GM23338 (cell line): ENCODE results near the gene GATM.

Experiments
- CREB1 ChIP-seq: fragments of 250-450 bp; sonication (Bioruptor Pico); IDR thresholded peaks from 2 replicates; pipeline ENCODE4 v1.5.0; 2020; ENCODE audit warnings: low read depth, mild to moderate bottlenecking, moderate library complexity
- CTCF ChIP-seq, 2 experiments: fragments of 200-600 bp in 1 of 2; sonication (generic) in 1 of 2; conservative IDR thresholded peaks; 2 replicates each; pipeline versions ENCODE4 v1.5.1 to v1.6.1; 2016 to 2017; ENCODE audit warnings: antibody characterized with exemption in 2 of 2, low read depth in 2 of 2, mild to moderate bottlenecking in 2 of 2, moderate library complexity in 1 of 2
- ETS1 ChIP-seq: IDR thresholded peaks from 2 replicates; pipeline ENCODE4 v1.6.1; 2016; ENCODE audit warnings: antibody characterized with exemption
- EZH2 ChIP-seq: fragments of 200-600 bp; sonication (generic); IDR thresholded peaks from one replicate; pipeline ENCODE4 v1.8.0; 2017; ENCODE audit warnings: antibody characterized with exemption, mild to moderate bottlenecking, low read depth; ENCODE audit not compliant: unreplicated experiment
- EZH2phosphoT487 ChIP-seq: fragments of 200-600 bp; sonication (generic); IDR thresholded peaks from one replicate; pipeline ENCODE4 v1.8.1; 2018; ENCODE audit warnings: antibody characterized with exemption; ENCODE audit not compliant: unreplicated experiment
- JUNB ChIP-seq: IDR thresholded peaks from one replicate; pipeline ENCODE4 v1.6.1; 2016; ENCODE audit warnings: antibody characterized with exemption; ENCODE audit not compliant: unreplicated experiment
- NANOG ChIP-seq: IDR thresholded peaks from 2 replicates; pipeline ENCODE4 v1.6.1; 2016; ENCODE audit warnings: antibody characterized with exemption, borderline replicate concordance
- POLR2AphosphoS5 ChIP-seq: IDR thresholded peaks from 2 replicates; pipeline ENCODE4 v1.6.1; 2016; ENCODE audit warnings: antibody characterized with exemption, low read depth
- REST ChIP-seq: IDR thresholded peaks from one replicate; pipeline ENCODE4 v1.6.1; 2018; ENCODE audit warnings: antibody characterized with exemption; ENCODE audit not compliant: unreplicated experiment
- STAT1 ChIP-seq: IDR thresholded peaks from one replicate; pipeline ENCODE4 v1.6.1; 2016; ENCODE audit warnings: antibody characterized with exemption; ENCODE audit not compliant: unreplicated experiment
- ZNF114 ChIP-seq: fragments of 250-450 bp; sonication (Bioruptor Pico); IDR thresholded peaks from 2 replicates; pipeline ENCODE4 v1.5.0; 2020; ENCODE audit warnings: mild to moderate bottlenecking, moderate library complexity
- ZNF331 ChIP-seq: fragments of 250-450 bp; sonication (Bioruptor Pico); IDR thresholded peaks from 2 replicates; pipeline ENCODE4 v1.5.0; 2020; ENCODE audit warnings: low read depth, mild to moderate bottlenecking, moderate library complexity
- ZNF462 ChIP-seq: fragments of 250-450 bp; sonication (Bioruptor Pico); IDR thresholded peaks from 2 replicates; pipeline ENCODE4 v1.5.0; 2020; ENCODE audit warnings: mild to moderate bottlenecking, moderate library complexity

- TF ChIP-seq JUNB (no peak), REST (no peak), CTCF (conservative IDR thresholded peaks at IDR 0.05; ENCODE audit: low read depth in 2 of 2) (no peak), POLR2AphosphoS5 (no peak), NANOG (no peak), CREB1 (CRISPR knock-in tag) (no peak), EZH2 (no peak), EZH2phosphoT487 (no peak), ZNF331 (CRISPR knock-in tag) (no peak), STAT1 (no peak), ETS1 (no peak), ZNF114 (CRISPR knock-in tag) (no peak), ZNF462 (no peak)
Measured at GRCh38 chr15:45375836-45376235, 2.5 kb downstream of the GATM start.
